GM13977 (cell line): ENCODE results near the gene ACTA1.

Experiments used
- DNase-seq: peaks from one replicate; pipeline ENCODE4 v3.0.0; 2012; ENCODE audit warnings: low spot score
- CTCF ChIP-seq: IDR thresholded peaks from 2 replicates; pipeline ENCODE4 v1.5.1; 2012; ENCODE audit warnings: mild to moderate bottlenecking, control low read depth; ENCODE audit not compliant: insufficient read depth; ENCODE audit errors: extremely low read depth, missing control alignments
- in situ Hi-C: fragments of 300-500 bp; cut with MboI; formaldehyde crosslinking; loops from one replicate; pipeline ENCODE4 v1.12.0; 2022; ENCODE audit warnings: low sequenced_read_pairs, low pct_unique_long_range_greater_than_20kb, mixed read lengths, inconsistent platforms; ENCODE audit not compliant: unreplicated experiment

Gene ACTA1

GRCh38 chr1:229471175-229471574, 37.3 kb upstream of the ACTA1 start:
- no peak for DNase-seq
- in situ Hi-C loops: no loop called here
- no peak for TF ChIP-seq CTCF

GRCh38 chr1:229470406-229471043, 36.6 kb upstream of the ACTA1 start:
- DNase-seq: no peak
- in situ Hi-C loops: no loop called here
- TF ChIP-seq CTCF: no peak

- no peak for DNase-seq
- in situ Hi-C loops: no loop called here
These were observed 33.0 kb upstream of the ACTA1 start for GRCh38 chr1:229466887-229467286.

DNA sequence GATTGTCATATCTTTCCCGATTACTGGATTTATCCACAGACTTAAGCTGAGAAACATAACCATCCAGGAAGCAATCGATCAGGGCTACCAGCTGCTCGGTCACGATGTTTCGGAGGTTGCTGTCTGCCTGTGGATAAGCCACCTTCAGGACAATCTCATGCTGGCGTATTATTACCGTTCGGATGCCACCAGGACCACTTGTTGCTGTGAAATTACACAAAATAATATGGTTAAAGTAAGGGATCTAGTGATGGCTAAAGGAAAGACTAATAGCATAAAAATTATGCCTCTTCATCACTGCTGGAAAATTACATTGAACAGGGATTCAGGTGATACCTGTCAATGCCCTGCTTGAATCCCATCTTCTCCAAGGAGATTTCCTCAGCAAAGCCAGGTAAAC, 30.8 kb upstream of the ACTA1 start:
- DNase-seq: no peak
- no peak for TF ChIP-seq CTCF
- in situ Hi-C loops: no loop called here

More at GRCh38 chr1:229466887-229467286, 33.0 kb upstream of the ACTA1 start:
- no peak for TF ChIP-seq CTCF

DNA sequence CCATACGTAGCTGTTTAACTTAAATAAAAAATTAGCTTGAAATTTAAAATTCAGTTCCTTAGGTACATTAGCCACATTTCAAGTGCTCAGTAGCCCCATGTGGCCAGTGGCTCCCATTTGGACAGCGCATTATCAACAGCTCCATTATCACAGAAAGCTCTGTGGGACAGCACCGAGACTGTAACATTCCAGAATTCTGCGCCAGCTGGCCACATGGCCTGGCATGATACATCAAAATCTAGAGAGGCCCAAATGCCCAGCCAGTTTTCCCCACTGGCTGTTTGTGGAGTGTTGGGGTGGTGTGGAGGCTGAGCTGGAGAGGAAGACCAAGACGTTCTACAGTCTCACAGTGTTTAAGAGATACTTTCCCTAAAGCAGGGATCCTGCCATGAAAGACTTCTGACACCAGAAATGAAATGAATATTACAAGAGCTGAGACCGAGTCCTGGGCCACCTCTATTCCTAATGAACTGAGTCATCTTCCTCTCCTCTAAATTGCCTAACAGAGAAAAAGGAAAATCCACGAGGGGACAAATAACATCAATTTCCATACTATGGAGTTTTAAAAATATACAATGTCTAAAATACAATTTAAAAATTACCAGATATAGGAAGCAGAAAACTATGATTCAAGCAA, 27.3 kb upstream of the ACTA1 start:
- no peak for DNase-seq
- in situ Hi-C loops: no loop called here
- no peak for TF ChIP-seq CTCF

- in situ Hi-C loops: no loop called here
- no peak for TF ChIP-seq CTCF
- no peak for DNase-seq
These were observed 25.9 kb upstream of the ACTA1 start for GRCh38 chr1:229459815-229460214.

DNA sequence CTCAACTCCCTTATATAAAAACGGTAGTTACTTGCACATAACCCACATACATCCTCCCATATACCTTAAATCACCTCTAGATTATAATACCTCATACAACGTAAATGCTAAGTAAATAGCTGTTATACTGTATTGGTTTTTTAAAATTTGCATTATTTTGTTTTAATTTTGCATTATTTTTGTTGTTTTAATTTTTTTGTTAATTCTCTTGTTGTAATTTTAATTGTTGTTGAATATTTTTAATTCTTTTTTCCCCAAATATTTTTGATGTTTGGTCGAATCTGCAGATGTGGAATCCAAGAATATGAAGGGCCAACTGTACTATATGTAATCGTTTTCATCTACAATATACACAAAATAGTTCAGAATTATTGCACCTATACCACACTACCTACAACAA, 23.5 kb upstream of the ACTA1 start:
- DNase-seq: no peak
- TF ChIP-seq CTCF: no peak
- in situ Hi-C loops: no loop called here
